Astrocyte (in vitro differentiated cells and primary cell): Measurements from ENCODE around the gene SIGLEC6.

Experiments used
- CTCF ChIP-seq: IDR thresholded peaks from 2 replicates; pipeline ENCODE4 v1.5.1; 2011; ENCODE audit warnings: low read depth, mild to moderate bottlenecking, inconsistent platforms, low read length, moderate library complexity; ENCODE audit not compliant: insufficient read depth
- EZH2 ChIP-seq: IDR thresholded peaks from 2 replicates; pipeline ENCODE4 v1.6.1; 2012; ENCODE audit warnings: mild to moderate bottlenecking, low read length, inconsistent platforms; ENCODE audit not compliant: insufficient read depth

DNA sequence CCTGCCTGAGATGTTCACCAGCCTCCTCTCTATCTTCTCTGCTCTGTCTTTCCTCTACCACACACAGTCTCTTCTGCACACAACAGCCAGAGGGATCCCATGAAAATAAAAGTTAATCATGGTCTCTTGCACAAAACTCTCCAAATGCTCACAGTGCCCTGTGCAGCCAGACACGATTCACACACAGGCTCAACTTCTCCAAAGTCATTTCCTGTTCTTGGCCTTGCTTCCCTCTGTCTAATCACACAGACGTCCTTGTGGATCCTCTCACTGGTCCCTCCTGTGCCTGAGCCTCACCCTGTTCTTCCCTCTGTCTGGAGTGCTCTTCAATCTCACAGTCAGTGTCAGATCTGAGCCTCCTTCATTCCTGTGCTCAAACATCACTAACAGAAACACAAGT, 37.7 kb downstream of the SIGLEC6 start:
- TF ChIP-seq CTCF (no peak), EZH2 (no peak)
